Trophoblast cell (in vitro differentiated cells and primary cell): ENCODE measurements around the gene FUT9.
"Not testable (repeated sequence)": the region's sequence is repeated elsewhere in the genome, so short reads cannot be mapped to it uniquely, and the experiment has no call there.

Experiments used
- DNase-seq, 2 donors: peaks; one replicate each; pipeline ENCODE4 v3.0.0-alpha.2; 2016
- H2AFZ ChIP-seq: 2 replicates; pipeline ENCODE4 v1.6.1; 2013; ENCODE audit warnings: low read length, moderate library complexity, mild to moderate bottlenecking; ENCODE audit not compliant: insufficient read depth, poor library complexity
- H2AK5ac ChIP-seq: 2 replicates; pipeline ENCODE4 v1.6.1; 2013; ENCODE audit warnings: mild to moderate bottlenecking, low read length
- H2BK120ac ChIP-seq: 2 replicates; pipeline ENCODE4 v1.6.1; 2013; ENCODE audit warnings: low read length, mild to moderate bottlenecking, moderate library complexity; ENCODE audit not compliant: insufficient read depth, poor library complexity
- H2BK12ac ChIP-seq: 2 replicates; pipeline ENCODE4 v1.6.1; 2013; ENCODE audit warnings: mild to moderate bottlenecking, low read length, moderate library complexity
- H2BK5ac ChIP-seq: 2 replicates; pipeline ENCODE4 v1.6.1; 2013; ENCODE audit warnings: low read length, low read depth, moderate library complexity, mild to moderate bottlenecking; ENCODE audit not compliant: poor library complexity
- H3K14ac ChIP-seq: 2 replicates; pipeline ENCODE4 v1.6.1; 2013; ENCODE audit warnings: mild to moderate bottlenecking, low read length
- H3K18ac ChIP-seq: 2 replicates; pipeline ENCODE4 v1.6.1; 2013; ENCODE audit warnings: mild to moderate bottlenecking, low read length
- H3K23ac ChIP-seq: 2 replicates; pipeline ENCODE4 v1.6.1; 2013; ENCODE audit warnings: low read length
- H3K27ac ChIP-seq: 2 replicates; pipeline ENCODE4 v1.5.1; 2013; ENCODE audit warnings: low read depth, mild to moderate bottlenecking, inconsistent platforms, low read length, moderate library complexity
- H3K27me3 ChIP-seq: 2 replicates; pipeline ENCODE4 v1.6.1; 2013; ENCODE audit warnings: inconsistent platforms, mild to moderate bottlenecking, low read length, moderate library complexity; ENCODE audit not compliant: insufficient read depth
- H3K36me3 ChIP-seq, 2 experiments: 1 replicate in 1 of 2; 2 replicates in 1 of 2; pipeline ENCODE4 v1.6.1; 2013; ENCODE audit warnings: low read length in 2 of 2, mild to moderate bottlenecking in 2 of 2, moderate library complexity in 1 of 2; ENCODE audit not compliant: insufficient read depth in 2 of 2, control insufficient read depth in 1 of 2
- H3K4ac ChIP-seq: 2 replicates; pipeline ENCODE4 v1.6.1; 2013; ENCODE audit warnings: low read depth, mild to moderate bottlenecking, low read length, moderate library complexity
- H3K4me1 ChIP-seq, 2 experiments: 1 replicate in 1 of 2; 2 replicates in 1 of 2; pipeline ENCODE4 v1.6.1; 2013; ENCODE audit warnings: low read length in 2 of 2, mild to moderate bottlenecking in 2 of 2, moderate library complexity in 1 of 2; ENCODE audit not compliant: insufficient read depth in 2 of 2, control insufficient read depth in 1 of 2
- H3K4me2 ChIP-seq: 2 replicates; pipeline ENCODE4 v1.6.1; 2013; ENCODE audit warnings: inconsistent platforms, mild to moderate bottlenecking, low read length, moderate library complexity
- H3K4me3 ChIP-seq: 2 replicates; pipeline ENCODE4 v1.5.1; 2013; ENCODE audit warnings: mild to moderate bottlenecking, low read depth, low read length, inconsistent platforms
- H3K79me1 ChIP-seq: one replicate; pipeline ENCODE4 v1.6.1; 2013; ENCODE audit warnings: low read length
- H3K79me2 ChIP-seq: 2 replicates; pipeline ENCODE4 v1.6.1; 2013; ENCODE audit warnings: low read length, mild to moderate bottlenecking; ENCODE audit not compliant: control insufficient read depth, insufficient read depth, poor library complexity
- H3K9ac ChIP-seq: 2 replicates; pipeline ENCODE4 v1.6.1; 2013; ENCODE audit warnings: mild to moderate bottlenecking, low read length
- H3K9me3 ChIP-seq: 2 replicates; pipeline ENCODE4 v1.6.1; 2013; ENCODE audit warnings: low read depth, mild to moderate bottlenecking, control low read depth, inconsistent platforms, low read length; ENCODE audit not compliant: insufficient read depth
- H4K12ac ChIP-seq: 2 replicates; pipeline ENCODE4 v1.6.1; 2013; ENCODE audit warnings: low read depth, mild to moderate bottlenecking, low read length, moderate library complexity
- H4K8ac ChIP-seq: 2 replicates; pipeline ENCODE4 v1.6.1; 2013; ENCODE audit warnings: low read depth, mild to moderate bottlenecking, low read length, moderate library complexity
- H4K91ac ChIP-seq: one replicate; pipeline ENCODE4 v1.6.1; 2013; ENCODE audit warnings: low read depth, mild to moderate bottlenecking, low read length, moderate library complexity
- WGBS: extraction: QIAGEN DNeasy Blood & Tissue Kit; methylation state at CpG from one replicate; pipeline ENCODE4 v1.1.7; 2013; ENCODE audit warnings: missing lambda C conversion rate; ENCODE audit not compliant: insufficient read length, insufficient coverage; ENCODE audit errors: extremely low coverage; 5-methylcytosine and 5-hydroxymethylcytosine counted together

Gene FUT9

GRCh38 chr6:96249755-96250154 lies 234.0 kb downstream of the FUT9 start:
- no peak for DNase-seq
- H3K4me2 ChIP-seq: no peak overlapping the region

GRCh38 chr6:96257751-96258150 lies 242.0 kb downstream of the FUT9 start:
- no CpG with 5 or more reads among the region's 1 CpG for WGBS
- no peak overlapping the region for H4K91ac ChIP-seq

More at GRCh38 chr6:96249755-96250154, 234.0 kb downstream of the FUT9 start:
- no peak overlapping the region for H2BK5ac ChIP-seq
- H2AK5ac ChIP-seq: no peak overlapping the region
- no peak overlapping the region for H3K18ac ChIP-seq
- H3K27me3 ChIP-seq: no peaks in the 10 kb centered on the region
- H2BK120ac ChIP-seq: no peak overlapping the region
- H2AFZ ChIP-seq: no peak overlapping the region
- H2BK12ac ChIP-seq: no peak overlapping the region
- H3K27ac ChIP-seq: no peak overlapping the region
- no peaks in the 10 kb centered on the region for H3K36me3 ChIP-seq
- WGBS: no CpG with 5 or more reads among the region's 1 CpG
- H3K4me1 ChIP-seq: no peaks in the 10 kb centered on the region
- H4K12ac ChIP-seq: no peak overlapping the region
- H3K79me2 ChIP-seq: no peaks in the 10 kb centered on the region
- H3K4me3 ChIP-seq: no peak overlapping the region
- H3K9me3 ChIP-seq: no peaks in the 10 kb centered on the region
- no peak overlapping the region for H3K9ac ChIP-seq
- H3K14ac ChIP-seq: no peak overlapping the region
- no peaks in the 10 kb centered on the region for H3K79me1 ChIP-seq
- no peak overlapping the region for H4K8ac ChIP-seq
- H3K4ac ChIP-seq: no peak overlapping the region
- no peak overlapping the region for H3K23ac ChIP-seq
- no peak overlapping the region for H4K91ac ChIP-seq

DNA sequence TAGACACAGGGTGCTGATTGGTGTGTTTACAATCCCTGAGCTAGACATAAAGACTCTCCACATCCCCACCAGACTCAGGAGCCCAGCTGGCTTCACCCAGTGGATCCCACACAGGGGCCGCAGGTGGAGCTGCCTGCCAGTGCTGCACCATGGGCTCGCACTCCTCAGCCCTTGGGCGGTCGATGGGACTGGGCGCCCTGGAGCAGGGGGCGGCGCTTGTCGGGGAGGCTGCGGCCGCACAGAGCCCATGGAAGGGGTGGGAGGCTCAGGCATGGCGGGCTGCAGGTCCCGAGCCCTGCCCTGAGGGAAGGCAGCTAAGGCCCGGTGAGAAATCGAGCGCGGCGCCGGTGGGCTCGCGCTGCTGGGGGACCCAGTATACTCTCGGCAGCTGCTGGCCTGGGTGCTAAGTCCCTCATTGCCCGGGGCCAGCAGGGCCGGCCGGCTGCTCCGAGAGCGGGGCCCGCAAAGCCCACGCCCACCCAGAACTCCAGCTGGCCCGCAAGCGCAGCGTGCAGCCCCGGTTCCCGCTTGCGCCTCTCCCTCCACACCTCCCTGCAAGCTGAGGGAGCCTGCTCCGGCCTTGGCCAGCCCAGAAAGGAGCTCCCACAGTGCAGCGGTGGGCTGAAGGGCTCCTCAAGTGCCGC lies 245.1 kb downstream of the FUT9 start:
- not testable (repeated sequence) for H3K9ac ChIP-seq, H3K23ac ChIP-seq, H3K79me2 ChIP-seq, H2BK12ac ChIP-seq, H3K14ac ChIP-seq, H3K4me3 ChIP-seq, H2AK5ac ChIP-seq, H4K91ac ChIP-seq, DNase-seq, H3K4ac ChIP-seq, H3K4me2 ChIP-seq, H2BK120ac ChIP-seq, H3K9me3 ChIP-seq, H3K36me3 ChIP-seq, H3K27ac ChIP-seq, H3K4me1 ChIP-seq, H3K27me3 ChIP-seq, H3K18ac ChIP-seq, H2BK5ac ChIP-seq, H3K79me1 ChIP-seq, H4K12ac ChIP-seq, H2AFZ ChIP-seq, H4K8ac ChIP-seq
- WGBS: no CpG with 5 or more reads among the region's 37 CpGs

More at GRCh38 chr6:96257751-96258150, 242.0 kb downstream of the FUT9 start:
- Histone ChIP-seq H2AFZ (no peak overlapping the region), H3K27ac (no peak overlapping the region), H3K4me2 (no peak overlapping the region), H3K9me3 (no peaks in the 10 kb centered on the region), H3K79me1 (no peaks in the 10 kb centered on the region), H4K8ac (no peak overlapping the region), H3K18ac (no peak overlapping the region), H3K23ac (no peak overlapping the region), H2BK5ac (no peak overlapping the region), H2BK120ac (no peak overlapping the region), H3K79me2 (no peaks in the 10 kb centered on the region), H3K36me3 (no peaks in the 10 kb centered on the region), H4K12ac (no peak overlapping the region), H3K4me3 (no peak overlapping the region), H3K27me3 (no peaks in the 10 kb centered on the region), H3K4ac (no peak overlapping the region), H3K9ac (no peak overlapping the region), H2AK5ac (no peak overlapping the region), H3K14ac (no peak overlapping the region), H3K4me1 (no peaks in the 10 kb centered on the region), H2BK12ac (no peak overlapping the region)
- DNase-seq: no peak
